ENCODE results near the gene RABL6. TPM values are rescaled to one million over a fixed set of nuclear protein-coding genes. Genes with fewer than 3 reads are reported as not detected.
A peak's percentile ranks its signal among the peaks of the same experiment; 100 is the strongest.
"Not testable (repeated sequence)": the region's sequence is repeated elsewhere in the genome, so short reads cannot be mapped to it uniquely, and the experiment has no call there.

The RABL6 gene
- total RNA-seq, 1 donor from 2014 or later = 40.2 TPM

GRCh38 chr9:136833381-136834048 is 25.8 kb downstream of the RABL6 start:
- not testable (repeated sequence) for DNase-seq (ENCODE audit: low spot score)

GRCh38 chr9:136835162-136835931 is 27.6 kb downstream of the RABL6 start:
- DNase-seq (ENCODE audit: low spot score) = no peak

GRCh38 chr9:136835932-136836904 is 28.5 kb downstream of the RABL6 start:
- no peak for DNase-seq (ENCODE audit: low spot score)

DNA sequence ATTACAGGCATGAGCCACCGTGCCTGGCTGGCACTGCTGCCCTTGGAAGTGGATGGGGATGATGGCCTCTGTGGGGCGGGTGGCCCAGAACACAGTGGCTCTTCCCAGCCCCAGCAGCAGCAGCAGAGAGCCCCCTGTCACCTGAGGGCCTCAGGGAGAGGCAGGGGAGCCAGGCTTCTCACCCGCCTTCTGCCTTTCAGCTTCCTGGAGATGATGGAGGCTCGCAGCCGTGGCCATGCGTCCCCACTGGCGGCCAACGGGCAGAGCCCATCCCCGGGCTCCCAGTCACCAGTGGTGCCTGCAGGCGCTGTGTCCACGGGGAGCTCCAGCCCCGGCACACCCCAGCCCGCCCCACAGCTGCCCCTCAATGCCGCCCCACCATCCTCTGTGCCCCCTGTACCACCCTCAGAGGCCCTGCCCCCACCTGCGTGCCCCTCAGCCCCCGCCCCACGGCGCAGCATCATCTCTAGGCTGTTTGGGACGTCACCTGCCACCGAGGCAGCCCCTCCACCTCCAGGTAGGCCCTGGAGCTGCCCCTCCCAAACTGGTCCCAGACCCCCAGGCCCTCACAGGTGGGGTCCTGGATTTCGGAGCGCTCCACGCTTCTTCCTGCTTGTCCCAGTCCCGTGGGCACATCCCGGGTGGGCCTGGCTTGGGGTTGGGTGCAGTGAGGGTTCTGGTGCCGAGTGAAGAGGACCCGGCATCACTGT is 29.6 kb downstream of the RABL6 start:
- DNase-seq (ENCODE audit: low spot score) = no peak

- DNase-seq (ENCODE audit: low spot score) = not testable (repeated sequence)
Measured at GRCh38 chr9:136837856-136838277, 30.1 kb downstream of the RABL6 start.

DNA sequence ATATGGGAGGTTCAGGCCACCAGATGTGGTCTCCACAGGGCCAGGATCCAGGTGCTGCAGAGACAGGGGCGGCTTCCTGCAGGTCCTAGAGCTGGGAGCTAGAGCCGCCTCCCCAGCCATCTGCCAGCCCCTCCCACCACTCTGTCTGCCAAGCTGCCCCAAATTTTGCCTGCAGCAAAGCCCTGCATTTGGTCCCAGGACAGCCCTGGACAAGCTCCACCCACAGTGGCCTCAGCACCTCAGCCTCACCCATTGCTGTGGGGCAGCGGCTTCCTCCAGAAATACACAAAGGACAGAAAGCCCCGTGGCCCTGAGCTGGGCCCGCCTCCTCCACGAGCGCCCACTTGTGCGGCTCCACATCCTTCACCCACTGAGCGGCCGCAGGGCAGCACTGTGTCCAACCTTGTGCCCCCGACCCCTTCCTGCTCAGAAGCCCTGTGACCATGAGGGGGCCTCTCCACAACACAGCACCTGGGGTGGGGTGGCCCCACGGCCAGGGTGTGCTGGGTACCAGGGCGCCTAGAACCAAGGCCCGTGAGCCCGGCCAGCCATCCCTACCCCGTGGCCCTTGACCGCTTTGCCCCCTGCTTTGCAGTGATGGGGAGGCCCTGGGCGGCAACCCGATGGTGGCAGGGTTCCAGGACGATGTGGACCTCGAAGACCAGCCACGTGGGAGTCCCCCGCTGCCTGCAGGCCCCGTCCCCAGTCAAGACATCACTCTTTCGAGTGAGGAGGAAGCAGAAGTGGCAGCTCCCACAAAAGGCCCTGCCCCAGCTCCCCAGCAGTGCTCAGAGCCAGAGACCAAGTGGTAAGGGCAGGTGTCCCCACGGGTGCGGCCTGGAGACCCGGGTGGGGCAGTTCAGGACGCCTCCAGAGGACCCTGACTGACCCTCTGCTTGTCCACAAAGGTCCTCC is 30.8 kb downstream of the RABL6 start:
- no peak for DNase-seq (ENCODE audit: low spot score)

DNA sequence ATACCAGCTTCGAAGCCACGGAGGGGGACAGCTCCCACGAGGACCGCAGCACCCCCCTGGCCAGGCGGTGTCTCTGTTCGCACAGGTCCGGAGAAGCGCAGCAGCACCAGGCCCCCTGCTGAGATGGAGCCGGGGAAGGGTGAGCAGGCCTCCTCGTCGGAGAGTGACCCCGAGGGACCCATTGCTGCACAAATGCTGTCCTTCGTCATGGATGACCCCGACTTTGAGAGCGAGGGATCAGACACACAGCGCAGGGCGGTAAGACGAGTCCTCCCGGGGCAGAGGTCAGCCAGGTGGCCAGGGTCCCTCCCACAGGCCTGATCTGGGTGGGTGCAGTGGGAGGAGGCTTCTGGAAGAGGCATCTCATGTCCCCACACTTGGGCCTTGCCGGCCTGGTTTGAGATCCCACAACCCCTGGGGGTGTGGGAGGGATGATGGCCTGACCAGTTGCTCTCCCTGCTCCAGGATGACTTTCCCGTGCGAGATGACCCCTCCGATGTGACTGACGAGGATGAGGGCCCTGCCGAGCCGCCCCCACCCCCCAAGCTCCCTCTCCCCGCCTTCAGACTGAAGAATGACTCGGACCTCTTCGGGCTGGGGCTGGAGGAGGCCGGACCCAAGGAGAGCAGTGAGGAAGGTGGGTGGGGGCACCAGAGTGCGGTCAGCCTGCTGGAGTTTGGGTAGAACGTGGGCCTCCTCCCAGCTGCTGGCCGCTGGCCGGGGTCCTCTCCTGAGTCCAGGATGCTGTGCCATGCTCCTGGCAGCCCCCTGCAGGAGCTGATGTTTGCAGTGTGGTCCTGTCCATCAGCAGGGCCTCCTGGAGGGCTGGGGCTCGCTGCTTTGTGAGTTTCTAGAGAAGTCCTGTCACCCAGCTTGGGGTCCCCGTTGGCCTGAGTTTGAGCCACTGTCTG is 31.7 kb downstream of the RABL6 start:
- DNase-seq (ENCODE audit: low spot score) = no peak

- no peak for DNase-seq (ENCODE audit: low spot score)
Measured at GRCh38 chr9:136840140-136840876, 32.6 kb downstream of the RABL6 start.

GRCh38 chr9:136840877-136841645 is 33.3 kb downstream of the RABL6 start:
- DNase-seq (ENCODE audit: low spot score) = peak; percentile 73

GRCh38 chr9:136841646-136842379 is 34.1 kb downstream of the RABL6 start:
- DNase-seq (ENCODE audit: low spot score) = not testable (repeated sequence)

DNA sequence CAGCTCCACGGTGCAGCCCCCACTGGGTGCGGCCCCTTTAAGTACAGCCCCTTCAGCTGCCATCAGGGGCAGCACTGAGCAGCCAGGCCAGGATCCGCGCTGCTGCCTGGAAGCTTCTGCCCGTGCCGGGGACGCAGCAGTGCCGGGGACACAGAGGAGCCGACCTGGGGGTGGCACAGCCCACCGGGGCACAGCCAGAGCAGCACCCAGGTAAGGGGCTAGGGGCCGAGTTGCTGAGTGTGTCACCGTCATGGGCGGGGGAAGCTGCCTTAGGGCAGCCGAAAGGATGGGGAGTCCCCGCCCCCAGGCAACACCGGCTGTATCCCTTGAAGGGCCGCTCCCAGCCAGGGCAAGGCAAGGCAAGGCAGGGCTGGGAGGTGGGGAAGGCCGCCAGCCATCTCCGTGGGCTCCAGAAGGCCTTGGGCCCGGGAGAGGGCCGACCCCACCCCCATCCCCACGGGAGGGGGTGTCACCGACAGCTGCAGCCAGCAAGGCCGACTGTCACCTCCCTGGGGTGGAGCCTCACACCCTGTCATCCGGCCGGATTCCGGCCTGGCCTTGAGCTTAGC is 34.7 kb downstream of the RABL6 start, which contains the start of gene AJM1:
Gene AJM1 (plus strand): TSS at position 99 of the 569 bp plus-strand sequence. CDS start 1,937 bp downstream, outside the sequence.
- DNase-seq (ENCODE audit: low spot score) = peak; percentile 88

GRCh38 chr9:136843159-136843800 is 35.5 kb downstream of the RABL6 start:
- not testable (repeated sequence) for DNase-seq (ENCODE audit: low spot score)

- not testable (repeated sequence) for DNase-seq (ENCODE audit: low spot score)
Measured at GRCh38 chr9:136843801-136844740, 36.3 kb downstream of the RABL6 start.

DNA sequence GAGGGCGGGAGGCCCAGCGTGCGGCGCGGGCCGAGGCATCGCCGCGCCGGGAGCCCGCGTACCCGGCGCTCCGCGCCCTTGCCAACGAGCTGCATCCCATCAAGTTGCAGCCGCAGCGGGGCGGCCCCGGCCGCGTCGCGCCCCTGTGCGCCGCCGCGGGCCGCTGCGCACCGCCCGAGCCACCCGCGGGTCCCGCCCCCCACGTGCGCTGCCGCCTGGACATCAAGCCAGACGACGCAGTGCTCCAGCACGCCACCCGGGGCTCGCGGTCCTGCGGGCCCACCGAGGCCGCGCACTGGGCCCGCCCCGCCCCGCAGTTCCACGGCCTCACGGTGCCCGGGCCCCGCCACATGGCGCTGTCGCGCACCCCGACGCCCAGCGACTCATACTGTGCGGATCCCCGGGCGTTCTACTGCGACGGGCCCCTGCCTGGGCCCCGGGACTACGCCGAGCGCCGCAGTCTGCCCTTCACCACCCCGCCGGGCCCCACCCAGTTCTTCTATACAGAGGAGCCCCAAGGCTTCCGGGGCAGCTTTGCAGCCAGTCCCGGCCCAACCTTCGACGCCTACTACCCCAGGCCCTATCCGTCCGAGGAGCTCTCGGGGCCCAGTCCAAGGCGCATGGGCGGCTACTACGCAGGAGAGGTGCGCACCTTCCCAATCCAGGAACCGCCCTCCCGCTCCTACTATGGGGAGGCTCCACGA is 37.2 kb downstream of the RABL6 start:
- DNase-seq (ENCODE audit: low spot score) = no peak
